Stomach (tissue), 4 donors: ENCODE results near the gene PANK1.

Experiments used
- CTCF ChIP-seq, 7 experiments: fragments of 450-650 bp in 4 of 7; fragments of 200-600 bp in 3 of 7; sonication (generic) in 3 of 7; IDR thresholded peaks; one replicate each; pipeline ENCODE4 v1.5.1; 2016 to 2019; ENCODE audit warnings: antibody characterized with exemption in 7 of 7, control low read depth in 2 of 7, mild to moderate bottlenecking in 1 of 7
- POLR2A ChIP-seq, 4 donors: fragments of 450-650 bp; IDR thresholded peaks; one replicate each; pipeline ENCODE4 v1.6.1; 2016; ENCODE audit warnings: antibody characterized with exemption in 4 of 4, control low read depth in 2 of 4, mild to moderate bottlenecking in 1 of 4, moderate library complexity in 1 of 4

GRCh38 chr10:89632824-89633223, 12.2 kb downstream of the PANK1 start:
- TF ChIP-seq CTCF (IDR thresholded peaks at IDR 0.05) (no peak), POLR2A (IDR thresholded peaks at IDR 0.05) (no peak)
